Keratinocyte (primary cell): ENCODE measurements around the gene CFAP92. TPM values are rescaled to one million over a fixed set of nuclear protein-coding genes. Genes with fewer than 3 reads are reported as not detected.

Source experiments
- DNase-seq: peaks from one replicate; pipeline ENCODE4 v3.0.0-alpha.2; 2011; ENCODE audit warnings: low read depth, missing footprints, low spot score
- FAIRE-seq: peaks from 2 replicates; lab custom pipeline; 2011; peaks lifted over from hg19 to GRCh38; lab: Jason Lieb, UNC
- H2AFZ ChIP-seq: 2 replicates; pipeline ENCODE4 v1.6.0; 2012; ENCODE audit warnings: low read length, control low read depth, inconsistent platforms; ENCODE audit not compliant: control insufficient read depth
- H3K27ac ChIP-seq: 2 replicates; pipeline ENCODE4 v1.5.1; 2011; ENCODE audit warnings: low read length; ENCODE audit not compliant: control insufficient read depth, insufficient read depth
- H3K27me3 ChIP-seq: 3 replicates; pipeline ENCODE4 v1.6.0; 2011; ENCODE audit warnings: low read length; ENCODE audit not compliant: control insufficient read depth, insufficient read depth; ENCODE audit errors: extremely low read depth
- H3K36me3 ChIP-seq, 2 experiments: 2 replicates in 1 of 2; 3 replicates in 1 of 2; pipeline ENCODE4 v1.5.1; 2011; ENCODE audit warnings: low read length in 2 of 2, mild to moderate bottlenecking in 1 of 2; ENCODE audit not compliant: control insufficient read depth in 2 of 2, insufficient read depth in 2 of 2; ENCODE audit errors: extremely low read depth in 1 of 2
- H3K4me1 ChIP-seq: 3 replicates; pipeline ENCODE4 v1.5.1; 2011; ENCODE audit warnings: low read length; ENCODE audit not compliant: control insufficient read depth, insufficient read depth; ENCODE audit errors: extremely low read depth
- H3K4me2 ChIP-seq: 3 replicates; pipeline ENCODE4 v1.6.0; 2011; ENCODE audit warnings: low read depth, low read length; ENCODE audit not compliant: control insufficient read depth, insufficient read depth; ENCODE audit errors: extremely low read depth
- H3K4me3 ChIP-seq, 3 experiments: fragments of 200-600 bp in 1 of 3; sonication (generic) in 1 of 3; 2 replicates in 2 of 3; 3 replicates in 1 of 3; pipeline ENCODE4 v1.5.1; 2011 to 2016; ENCODE audit warnings: low read length in 3 of 3, mild to moderate bottlenecking in 3 of 3, control low read depth in 2 of 3, inconsistent platforms in 1 of 3, low read depth in 1 of 3, mixed read lengths in 1 of 3, mixed run types in 1 of 3, moderate library complexity in 1 of 3; ENCODE audit not compliant: control insufficient read depth in 2 of 3, insufficient read depth in 2 of 3; ENCODE audit errors: extremely low read depth in 1 of 3
- H3K79me2 ChIP-seq: 2 replicates; pipeline ENCODE4 v1.6.0; 2012; ENCODE audit warnings: low read length; ENCODE audit not compliant: control insufficient read depth, insufficient read depth
- H3K9ac ChIP-seq: 3 replicates; pipeline ENCODE4 v1.6.0; 2011; ENCODE audit warnings: low read length; ENCODE audit not compliant: control insufficient read depth, insufficient read depth; ENCODE audit errors: extremely low read depth
- H3K9me1 ChIP-seq: 3 replicates; pipeline ENCODE4 v1.6.0; 2011; ENCODE audit warnings: low read length; ENCODE audit not compliant: control insufficient read depth, insufficient read depth; ENCODE audit errors: extremely low read depth
- H3K9me3 ChIP-seq: 2 replicates; pipeline ENCODE4 v1.5.1; 2012; ENCODE audit warnings: low read depth, low read length; ENCODE audit not compliant: control insufficient read depth
- H4K20me1 ChIP-seq: 3 replicates; pipeline ENCODE4 v1.6.0; 2011; ENCODE audit warnings: low read length; ENCODE audit not compliant: control insufficient read depth, insufficient read depth; ENCODE audit errors: extremely low read depth
- EZH2 ChIP-seq: IDR thresholded peaks from one replicate; pipeline ENCODE4 v1.6.1; 2012; ENCODE audit warnings: inconsistent platforms, mild to moderate bottlenecking, low read length, moderate library complexity
- dilution Hi-C: fragments of 300-500 bp; cut with MboI; formaldehyde crosslinking; loops from one replicate; pipeline ENCODE4 v1.7.0; 2020; ENCODE audit warnings: low sequenced_read_pairs; ENCODE audit not compliant: extremely low pct_ligation_motif_present
- polyA plus RNA-seq, 5 experiments: library from polyadenylated mRNA; depleted of rRNA in 3 of 5; stranded (reverse) in 3 of 5; stranded (forward) in 1 of 5; unstranded in 1 of 5; fragments of >200 nt; gene quantifications; 1 replicate in 1 of 5; 2 replicates in 3 of 5; 3 replicates in 1 of 5; pipeline versions ENCODE4 v1.2.1 to v1.2.3, GENCODE V29; 2011 to 2012; ENCODE audit warnings: missing spikeins in 2 of 5, low read depth in 1 of 5, low replicate concordance in 1 of 5
- TF ChIP-seq, protein P1 (sequence below), 3 experiments: IDR thresholded peaks in 1 of 3; conservative IDR thresholded peaks in 1 of 3; optimal IDR thresholded peaks in 1 of 3; 2 replicates in 2 of 3; 3 replicates in 1 of 3; pipeline versions ENCODE3 to v1.5.1; 2011; ENCODE audit warnings: low read length in 3 of 3, mild to moderate bottlenecking in 3 of 3, moderate library complexity in 2 of 3, control low read depth in 1 of 3, inconsistent platforms in 1 of 3; ENCODE audit not compliant: insufficient read depth in 2 of 3; ENCODE audit errors: extremely low read depth in 1 of 3

CFAP92 gene
- polyA plus RNA-seq, 1 donor (not counting 4 experiments of a cell fraction or from before 2014, with no cell fraction given), result 0.26 TPM

DNA sequence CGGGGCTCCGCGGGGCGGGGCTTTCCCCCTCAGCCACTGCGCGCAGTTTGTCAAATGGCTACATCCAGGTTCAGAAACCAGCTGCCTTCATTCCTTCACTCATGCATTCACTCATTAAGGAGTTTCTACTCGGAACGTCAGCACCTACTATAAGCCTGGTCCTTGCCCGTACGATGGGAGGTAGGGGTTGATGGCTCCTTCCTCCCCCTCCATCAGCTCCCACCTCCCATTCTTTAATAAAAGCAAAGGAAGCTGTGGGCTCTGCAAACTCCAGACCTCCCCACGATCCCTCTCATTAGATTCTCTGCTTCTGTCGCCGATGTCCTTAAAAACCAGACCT lies 267 bp upstream of the CFAP92 start:
- dilution Hi-C loops, result no loop called here
- Histone ChIP-seq H4K20me1 (no peaks in the 10 kb centered on the region), H3K9me1 (no peaks in the 10 kb centered on the region), H3K4me3 (peak overlapping the region in 1 of 3 experiments; percentile 69), H3K79me2 (no peaks in the 10 kb centered on the region), H3K27ac (no peak overlapping the region), H3K9ac (no peak overlapping the region), H3K4me2 (peak overlapping the region; percentile 86), H3K9me3 (no peaks in the 10 kb centered on the region), H3K4me1 (peaks cover 16% of the 10 kb centered on the region), H3K27me3 (peaks cover 8% of the 10 kb centered on the region), H2AFZ (peak overlapping the region; percentile 37), H3K36me3 (no peaks in the 10 kb centered on the region)
- TF ChIP-seq, protein P1, sequence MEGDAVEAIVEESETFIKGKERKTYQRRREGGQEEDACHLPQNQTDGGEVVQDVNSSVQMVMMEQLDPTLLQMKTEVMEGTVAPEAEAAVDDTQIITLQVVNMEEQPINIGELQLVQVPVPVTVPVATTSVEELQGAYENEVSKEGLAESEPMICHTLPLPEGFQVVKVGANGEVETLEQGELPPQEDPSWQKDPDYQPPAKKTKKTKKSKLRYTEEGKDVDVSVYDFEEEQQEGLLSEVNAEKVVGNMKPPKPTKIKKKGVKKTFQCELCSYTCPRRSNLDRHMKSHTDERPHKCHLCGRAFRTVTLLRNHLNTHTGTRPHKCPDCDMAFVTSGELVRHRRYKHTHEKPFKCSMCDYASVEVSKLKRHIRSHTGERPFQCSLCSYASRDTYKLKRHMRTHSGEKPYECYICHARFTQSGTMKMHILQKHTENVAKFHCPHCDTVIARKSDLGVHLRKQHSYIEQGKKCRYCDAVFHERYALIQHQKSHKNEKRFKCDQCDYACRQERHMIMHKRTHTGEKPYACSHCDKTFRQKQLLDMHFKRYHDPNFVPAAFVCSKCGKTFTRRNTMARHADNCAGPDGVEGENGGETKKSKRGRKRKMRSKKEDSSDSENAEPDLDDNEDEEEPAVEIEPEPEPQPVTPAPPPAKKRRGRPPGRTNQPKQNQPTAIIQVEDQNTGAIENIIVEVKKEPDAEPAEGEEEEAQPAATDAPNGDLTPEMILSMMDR (optimal IDR thresholded peaks at IDR 0.05 in 1 of 3, IDR thresholded peaks at IDR 0.05 in 1 of 3, conservative IDR thresholded peaks at IDR 0.05 in 1 of 3; ENCODE audit: extremely low read depth in 1 of 3, insufficient read depth in 2 of 3, low read length in 3 of 3), result no peak
- no peak for TF ChIP-seq EZH2
- no peak for DNase-seq
- no peak for FAIRE-seq

DNA sequence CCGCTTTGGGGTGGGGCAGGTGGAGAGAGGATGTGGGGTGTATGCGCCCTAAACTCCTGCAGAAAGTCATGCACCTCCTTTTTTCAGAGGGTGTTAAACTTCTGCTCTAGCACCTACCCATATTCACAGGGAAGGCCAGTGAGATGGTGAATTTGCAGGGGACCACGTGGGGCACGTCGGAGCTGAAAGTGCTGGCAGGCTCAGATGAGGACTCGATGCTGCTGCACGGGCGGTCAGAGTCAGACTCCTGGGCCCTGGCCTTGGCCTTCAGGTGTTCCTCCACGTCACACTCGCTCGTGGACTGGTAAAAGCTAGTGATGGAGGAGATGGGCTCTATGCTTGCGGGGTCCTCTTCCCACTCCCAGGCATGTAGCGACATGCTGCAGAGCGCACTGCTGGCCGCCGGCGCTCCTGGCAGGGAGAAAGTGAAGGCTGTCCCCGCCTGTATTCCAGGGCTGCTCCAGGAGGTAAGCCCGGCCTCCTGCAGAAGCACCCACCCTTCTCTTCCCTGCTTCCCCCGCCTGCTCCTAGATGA lies 883 bp downstream of the CFAP92 start:
- Histone ChIP-seq H2AFZ (peak overlapping the region; percentile 88), H3K9ac (peak overlapping the region; percentile 59), H3K27me3 (no peaks in the 10 kb centered on the region), H3K4me3 (peak overlapping the region in 2 of 3 experiments; percentile 54 to 69), H3K4me1 (peaks cover 16% of the 10 kb centered on the region), H3K9me3 (no peaks in the 10 kb centered on the region), H3K36me3 (no peaks in the 10 kb centered on the region), H4K20me1 (no peaks in the 10 kb centered on the region), H3K79me2 (no peaks in the 10 kb centered on the region), H3K4me2 (peak overlapping the region; percentile 86), H3K27ac (no peak overlapping the region), H3K9me1 (no peaks in the 10 kb centered on the region)
- TF ChIP-seq, protein P1 (optimal IDR thresholded peaks at IDR 0.05 in 1 of 3, IDR thresholded peaks at IDR 0.05 in 1 of 3, conservative IDR thresholded peaks at IDR 0.05 in 1 of 3; ENCODE audit: extremely low read depth in 1 of 3, insufficient read depth in 2 of 3, low read length in 3 of 3), result no peak
- no peak for TF ChIP-seq EZH2
- dilution Hi-C loops, result no loop called here
- DNase-seq (no peak), FAIRE-seq (no peak)
